ENCODE results near the gene HCRTR2. TPM values are rescaled to one million over a fixed set of nuclear protein-coding genes. Genes with fewer than 3 reads are reported as not detected.

The HCRTR2 gene
- total and polyA plus RNA-seq, 12 donors, result 0.14 TPM; not detected in 11

GRCh38 chr6:55276745-55277530 is 102.6 kb downstream of the HCRTR2 start:
- peak; percentile 39 to 45 for DNase-seq
- peak overlapping the region in 7 of 10 donors; percentile 3 to 33 (median 23) for H3K4me3 ChIP-seq
- peak in 7 of 8 donors; percentile 48 to 82 (median 79) for ATAC-seq
- peak; percentile 15 to 71 (median 58) for TF ChIP-seq CTCF (IDR thresholded peaks at IDR 0.05)
- H3K4me1 ChIP-seq, result peaks cover 0 to 12% (median 0%) of the 10 kb centered on the region in 9 donors
- no peaks in the 10 kb centered on the region for H3K27me3 ChIP-seq
- peak overlapping the region in 7 of 10 donors; percentile 4 to 62 (median 54) for H3K27ac ChIP-seq
- no peaks in the 10 kb centered on the region for H3K9me3 ChIP-seq
- intact Hi-C loops (cut with DNase I), result loop anchor here in 6 of 10 donors (2.0 to 10.0 kb wide), 8 partner anchors 168 to 1018 kb away; no protein-coding TSS in a partner anchor
- 10 to 11% methylated on average over 15 of the region's 15 CpGs for WGBS, 2 donors
- no peaks in the 10 kb centered on the region for H3K36me3 ChIP-seq

GRCh38 chr6:55277646-55278045 is 103.3 kb downstream of the HCRTR2 start:
- WGBS, 2 donors, result 35 to 39% methylated on average over 5 of the region's 5 CpGs
- peak in 3 of 8 donors; percentile 25 to 67 (median 37) for ATAC-seq
- TF ChIP-seq CTCF (IDR thresholded peaks at IDR 0.05), result no peak

GRCh38 chr6:55281215-55281614 is 106.9 kb downstream of the HCRTR2 start:
- Histone ChIP-seq H3K4me3 (no peak overlapping the region), H3K9me3 (no peaks in the 10 kb centered on the region), H3K27me3 (no peaks in the 10 kb centered on the region), H3K4me1 (peaks cover 0 to 12% (median 0%) of the 10 kb centered on the region in 9 donors), H3K36me3 (no peaks in the 10 kb centered on the region), H3K27ac (no peak overlapping the region)
- no peak for TF ChIP-seq CTCF (IDR thresholded peaks at IDR 0.05)
- intact Hi-C loops (cut with DNase I), result loop anchor here in 2 of 10 donors (10.0 kb wide), 2 partner anchors 614 to 674 kb away; no protein-coding TSS in a partner anchor
- WGBS, 2 donors, result 66 to 89% methylated on average over 4 of the region's 4 CpGs
- ATAC-seq (no peak), DNase-seq (no peak)

More at GRCh38 chr6:55277646-55278045, 103.3 kb downstream of the HCRTR2 start:
- intact Hi-C loops (cut with DNase I), result loop anchor here in 6 of 10 donors (2.0 to 10.0 kb wide), 8 partner anchors 167 to 1017 kb away; no protein-coding TSS in a partner anchor
- H3K4me1 ChIP-seq, result peaks cover 0 to 12% (median 0%) of the 10 kb centered on the region in 9 donors
- no peaks in the 10 kb centered on the region for H3K27me3 ChIP-seq
- H3K36me3 ChIP-seq, result no peaks in the 10 kb centered on the region
- no peaks in the 10 kb centered on the region for H3K9me3 ChIP-seq
- no peak for DNase-seq
- peak overlapping the region in 6 of 10 donors; percentile 16 to 33 (median 24) for H3K4me3 ChIP-seq
- peak overlapping the region in 5 of 10 donors; percentile 32 to 62 (median 54) for H3K27ac ChIP-seq

- H3K27me3 ChIP-seq, result no peaks in the 10 kb centered on the region
- TF ChIP-seq CTCF (IDR thresholded peaks at IDR 0.05), result no peak
- WGBS, 2 donors, result 7 to 13% methylated on average over 6 of the region's 6 CpGs
- H3K27ac ChIP-seq, result no peak overlapping the region
- ATAC-seq (no peak), DNase-seq (no peak)
- peaks cover 0 to 9% (median 0%) of the 10 kb centered on the region in 9 donors for H3K4me1 ChIP-seq
- no peaks in the 10 kb centered on the region for H3K36me3 ChIP-seq
- intact Hi-C loops (cut with DNase I), result loop anchor here in 2 of 10 donors (10.0 kb wide), 2 partner anchors 613 to 673 kb away; no protein-coding TSS in a partner anchor
- H3K4me3 ChIP-seq, result no peak overlapping the region
- H3K9me3 ChIP-seq, result no peaks in the 10 kb centered on the region
Observed at GRCh38 chr6:55282115-55282514, 107.8 kb downstream of the HCRTR2 start.

Data from heart right ventricle (tissue), 16 donors.